ENCODE data around the gene TCF7L1. TPM values are rescaled to one million over a fixed set of nuclear protein-coding genes. Genes with fewer than 3 reads are reported as not detected.

Gene TCF7L1
- total RNA-seq, 2 donors from 2014 or later: 71.9 to 73.3 TPM

GRCh38 chr2:85171916-85172315 is 38.7 kb downstream of the TCF7L1 start:
- DNase-seq: no peak
- TF ChIP-seq, protein P1, sequence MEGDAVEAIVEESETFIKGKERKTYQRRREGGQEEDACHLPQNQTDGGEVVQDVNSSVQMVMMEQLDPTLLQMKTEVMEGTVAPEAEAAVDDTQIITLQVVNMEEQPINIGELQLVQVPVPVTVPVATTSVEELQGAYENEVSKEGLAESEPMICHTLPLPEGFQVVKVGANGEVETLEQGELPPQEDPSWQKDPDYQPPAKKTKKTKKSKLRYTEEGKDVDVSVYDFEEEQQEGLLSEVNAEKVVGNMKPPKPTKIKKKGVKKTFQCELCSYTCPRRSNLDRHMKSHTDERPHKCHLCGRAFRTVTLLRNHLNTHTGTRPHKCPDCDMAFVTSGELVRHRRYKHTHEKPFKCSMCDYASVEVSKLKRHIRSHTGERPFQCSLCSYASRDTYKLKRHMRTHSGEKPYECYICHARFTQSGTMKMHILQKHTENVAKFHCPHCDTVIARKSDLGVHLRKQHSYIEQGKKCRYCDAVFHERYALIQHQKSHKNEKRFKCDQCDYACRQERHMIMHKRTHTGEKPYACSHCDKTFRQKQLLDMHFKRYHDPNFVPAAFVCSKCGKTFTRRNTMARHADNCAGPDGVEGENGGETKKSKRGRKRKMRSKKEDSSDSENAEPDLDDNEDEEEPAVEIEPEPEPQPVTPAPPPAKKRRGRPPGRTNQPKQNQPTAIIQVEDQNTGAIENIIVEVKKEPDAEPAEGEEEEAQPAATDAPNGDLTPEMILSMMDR (conservative IDR thresholded peaks at IDR 0.05): peak; percentile 26
- Histone ChIP-seq H3K27me3 (ENCODE audit: control insufficient read depth, insufficient read depth, low read length, poor library complexity, severe bottlenecking) (no peaks in the 10 kb centered on the region), H3K36me3 (ENCODE audit: control insufficient read depth, insufficient read depth, low read length) (peaks cover 47% of the 10 kb centered on the region), H3K9me3 (ENCODE audit: control insufficient read depth, low read length) (no peaks in the 10 kb centered on the region), H3K27ac (ENCODE audit: low read depth, low read length) (no peak overlapping the region), H3K9ac (ENCODE audit: extremely low read depth, low read length, poor library complexity, severe bottlenecking) (no peak overlapping the region), H3K4me3 (ENCODE audit: low read length) (no peak overlapping the region), H3K4me1 (ENCODE audit: control insufficient read depth, insufficient read depth, low read length) (peaks cover 12% of the 10 kb centered on the region)
- H3K36me3 Mint-ChIP-seq (ENCODE audit: low read depth): peaks cover 38% of the 10 kb centered on the region
- no peak overlapping the region for H3K4me3 Mint-ChIP-seq
- H3K9me3 Mint-ChIP-seq: no peaks in the 10 kb centered on the region
- H3K4me1 Mint-ChIP-seq: peaks cover 50% of the 10 kb centered on the region
- WGBS, 2 experiments (ENCODE audit: insufficient coverage in 1 of 2, insufficient read length in 1 of 2): 85 to 96% methylated on average over 5 to 10 of the region's 10 CpGs
- H3K27me3 Mint-ChIP-seq (ENCODE audit: insufficient read depth): no peaks in the 10 kb centered on the region
- no peak overlapping the region for H3K27ac Mint-ChIP-seq

DNA sequence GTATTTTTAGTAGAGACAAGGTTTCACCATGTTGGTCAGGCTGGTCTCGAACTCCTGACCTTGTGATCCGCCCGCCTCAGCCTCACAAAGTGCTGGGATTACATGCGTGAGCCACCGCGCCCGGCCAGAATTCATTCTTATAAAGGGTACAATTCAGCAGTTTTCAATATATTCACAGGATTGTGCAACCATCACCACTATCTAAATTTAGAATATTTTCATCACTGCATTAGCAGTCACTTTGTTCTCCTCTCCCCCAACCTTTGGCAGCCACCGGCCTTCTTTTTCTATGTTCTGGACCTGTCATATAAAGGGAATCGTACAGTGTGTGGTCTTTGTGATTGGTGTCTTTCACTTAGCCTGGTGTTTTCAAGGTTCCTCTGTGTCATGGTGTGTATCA is 40.7 kb downstream of the TCF7L1 start:
- H3K4me3 ChIP-seq (ENCODE audit: low read length): no peak overlapping the region
- no peak overlapping the region for H3K27ac ChIP-seq (ENCODE audit: low read depth, low read length)
- H3K27me3 Mint-ChIP-seq (ENCODE audit: insufficient read depth): no peaks in the 10 kb centered on the region
- peak overlapping the region; percentile 59 for H3K27ac Mint-ChIP-seq
- peaks cover 38% of the 10 kb centered on the region for H3K36me3 Mint-ChIP-seq (ENCODE audit: low read depth)
- WGBS, 2 experiments (ENCODE audit: insufficient coverage in 1 of 2, insufficient read length in 1 of 2): 93 to 97% methylated on average over 7 to 9 of the region's 9 CpGs
- DNase-seq: no peak
- H3K4me1 ChIP-seq (ENCODE audit: control insufficient read depth, insufficient read depth, low read length): peaks cover 23% of the 10 kb centered on the region
- H3K4me1 Mint-ChIP-seq: peaks cover 62% of the 10 kb centered on the region
- H3K9me3 ChIP-seq (ENCODE audit: control insufficient read depth, low read length): no peaks in the 10 kb centered on the region
- no peak overlapping the region for H3K4me3 Mint-ChIP-seq
- H3K36me3 ChIP-seq (ENCODE audit: control insufficient read depth, insufficient read depth, low read length): peaks cover 44% of the 10 kb centered on the region
- TF ChIP-seq, protein P1 (conservative IDR thresholded peaks at IDR 0.05): no peak
- H3K27me3 ChIP-seq (ENCODE audit: control insufficient read depth, insufficient read depth, low read length, poor library complexity, severe bottlenecking): no peaks in the 10 kb centered on the region
- H3K9ac ChIP-seq (ENCODE audit: extremely low read depth, low read length, poor library complexity, severe bottlenecking): no peak overlapping the region
- no peaks in the 10 kb centered on the region for H3K9me3 Mint-ChIP-seq

DNA sequence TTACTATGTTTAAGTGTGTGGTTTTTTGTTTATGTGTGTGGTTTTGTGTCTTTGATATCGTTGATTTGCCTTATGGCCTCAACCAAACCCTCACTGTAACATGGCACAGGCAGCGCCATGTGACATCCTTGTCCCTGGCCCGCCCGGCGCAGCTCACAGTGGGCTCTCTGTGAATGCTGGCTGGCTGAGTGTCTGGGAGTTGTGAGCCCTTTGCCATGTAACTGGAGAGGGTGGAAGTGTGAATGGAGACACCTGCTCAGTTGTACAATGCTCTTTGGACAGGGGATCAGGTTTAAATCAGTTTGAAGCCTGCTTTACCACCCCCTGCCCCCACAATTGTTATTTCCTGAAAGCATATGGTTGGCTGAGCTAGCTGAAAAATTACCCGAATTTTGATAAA is 41.8 kb downstream of the TCF7L1 start:
- TF ChIP-seq, protein P1 (conservative IDR thresholded peaks at IDR 0.05): no peak
- 82 to 92% methylated on average over 6 of the region's 6 CpGs for WGBS, 2 experiments (ENCODE audit: insufficient coverage in 1 of 2, insufficient read length in 1 of 2)
- H3K27me3 ChIP-seq (ENCODE audit: control insufficient read depth, insufficient read depth, low read length, poor library complexity, severe bottlenecking): no peaks in the 10 kb centered on the region
- peaks cover 35% of the 10 kb centered on the region for H3K36me3 Mint-ChIP-seq (ENCODE audit: low read depth)
- no peaks in the 10 kb centered on the region for H3K9me3 ChIP-seq (ENCODE audit: control insufficient read depth, low read length)
- no peaks in the 10 kb centered on the region for H3K27me3 Mint-ChIP-seq (ENCODE audit: insufficient read depth)
- DNase-seq: no peak
- H3K27ac ChIP-seq (ENCODE audit: low read depth, low read length): peak overlapping the region; percentile 74
- no peak overlapping the region for H3K9ac ChIP-seq (ENCODE audit: extremely low read depth, low read length, poor library complexity, severe bottlenecking)
- no peaks in the 10 kb centered on the region for H3K9me3 Mint-ChIP-seq
- H3K4me3 ChIP-seq (ENCODE audit: low read length): peak overlapping the region; percentile 55
- H3K36me3 ChIP-seq (ENCODE audit: control insufficient read depth, insufficient read depth, low read length): peaks cover 42% of the 10 kb centered on the region
- H3K4me1 ChIP-seq (ENCODE audit: control insufficient read depth, insufficient read depth, low read length): peaks cover 24% of the 10 kb centered on the region
- peak overlapping the region; percentile 30 for H3K4me3 Mint-ChIP-seq
- peaks cover 67% of the 10 kb centered on the region for H3K4me1 Mint-ChIP-seq
- peak overlapping the region; percentile 94 for H3K27ac Mint-ChIP-seq

All from endodermal cell (in vitro differentiated cells).